ENCODE results near the gene ARHGAP24. TPM values are rescaled to one million over a fixed set of nuclear protein-coding genes. Genes with fewer than 3 reads are reported as not detected.

Gene ARHGAP24
- total and polyA plus RNA-seq, 9 donors, result 6.6 to 16.7 (median 10.0) TPM

DNA sequence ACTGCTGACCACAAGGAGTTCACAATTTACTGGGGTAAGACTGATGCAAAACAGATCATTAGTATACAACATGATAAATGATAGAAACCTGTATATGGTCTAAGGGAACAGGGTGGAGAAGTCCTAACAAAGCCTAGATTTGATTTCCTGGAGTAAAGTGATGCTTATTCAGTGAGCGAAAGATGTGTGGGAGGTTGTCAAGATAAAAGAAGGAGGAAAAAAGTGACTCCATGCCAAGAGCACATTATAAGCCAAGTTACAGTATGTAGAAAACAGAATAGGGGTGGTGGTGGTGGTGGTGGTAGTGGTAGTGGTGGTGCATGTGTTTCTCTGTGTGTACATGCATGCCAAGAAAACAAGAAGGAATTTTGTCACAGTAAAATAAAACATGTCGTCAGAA is 559.7 kb downstream of the ARHGAP24 start:
- Histone ChIP-seq H3K27me3 (no peaks in the 10 kb centered on the region), H3K27ac (no peak overlapping the region), H3K9me3 (no peaks in the 10 kb centered on the region), H3K36me3 (no peaks in the 10 kb centered on the region), H3K4me3 (no peak overlapping the region), H3K4me1 (ENCODE audit: insufficient read depth) (no peaks in the 10 kb centered on the region)
- WGBS, 3 donors, result 80 to 86% (median 83%) methylated on average over 2 of the region's 2 CpGs
- no peak for DNase-seq
- no peak for TF ChIP-seq CTCF (IDR thresholded peaks at IDR 0.05)
- TF ChIP-seq EP300 (IDR thresholded peaks at IDR 0.05), result no peak
- TF ChIP-seq POLR2A (IDR thresholded peaks at IDR 0.05), result no peak
- intact Hi-C loops (cut with DNase I), result no loop called here

DNA sequence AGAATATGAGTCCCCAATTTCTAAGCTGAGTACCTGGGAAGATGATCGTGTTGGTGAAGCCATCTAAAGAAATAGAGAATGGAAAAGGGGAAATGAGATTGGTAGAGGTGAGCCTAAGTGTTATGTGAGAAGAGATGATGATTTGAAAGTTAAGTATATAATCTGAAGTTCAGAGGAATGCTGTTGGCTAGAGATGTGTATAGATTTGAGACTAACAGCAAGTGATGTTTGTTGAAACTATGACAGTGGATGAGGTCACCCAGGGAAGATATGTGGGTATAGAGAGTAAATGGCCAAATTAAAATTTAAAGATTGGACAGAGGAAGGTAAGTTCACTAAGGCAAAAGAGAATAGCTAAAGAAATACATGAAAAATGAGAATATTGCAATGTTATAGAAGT is 560.7 kb downstream of the ARHGAP24 start:
- H3K4me3 ChIP-seq, result no peak overlapping the region
- H3K27ac ChIP-seq, result no peak overlapping the region
- no peaks in the 10 kb centered on the region for H3K36me3 ChIP-seq
- WGBS, 3 donors, result 91 to 100% (median 96%) methylated on average over 1 of the region's 1 CpG
- no peak for TF ChIP-seq EP300 (IDR thresholded peaks at IDR 0.05)
- no peak for TF ChIP-seq POLR2A (IDR thresholded peaks at IDR 0.05)
- no peak for TF ChIP-seq CTCF (IDR thresholded peaks at IDR 0.05)
- H3K4me1 ChIP-seq (ENCODE audit: insufficient read depth), result no peaks in the 10 kb centered on the region
- H3K27me3 ChIP-seq, result no peaks in the 10 kb centered on the region
- H3K9me3 ChIP-seq, result no peaks in the 10 kb centered on the region
- DNase-seq, result no peak
- intact Hi-C loops (cut with DNase I), result no loop called here

DNA sequence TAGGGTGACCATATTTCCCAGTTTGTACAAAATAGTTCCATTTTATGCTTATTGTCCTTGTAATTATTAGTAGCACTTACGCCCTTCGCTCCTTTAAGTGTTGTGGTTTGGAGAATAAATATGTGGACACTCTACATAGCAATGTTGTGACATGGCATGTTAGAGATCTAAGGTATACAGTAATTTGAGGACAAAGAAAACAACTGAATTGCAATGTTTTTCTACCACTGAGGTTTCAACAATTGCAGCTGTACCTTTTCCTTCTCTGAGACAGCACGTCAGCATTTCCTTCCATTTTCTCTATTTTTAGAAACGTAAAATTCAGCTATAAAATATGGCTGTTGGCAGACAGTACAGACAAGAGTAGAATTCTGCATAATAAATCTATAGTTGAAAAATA is 561.8 kb downstream of the ARHGAP24 start:
- Histone ChIP-seq H3K27ac (no peak overlapping the region), H3K27me3 (no peaks in the 10 kb centered on the region), H3K4me1 (ENCODE audit: insufficient read depth) (no peaks in the 10 kb centered on the region), H3K9me3 (no peaks in the 10 kb centered on the region), H3K4me3 (no peak overlapping the region), H3K36me3 (no peaks in the 10 kb centered on the region)
- no peak for TF ChIP-seq POLR2A (IDR thresholded peaks at IDR 0.05)
- no peak for TF ChIP-seq EP300 (IDR thresholded peaks at IDR 0.05)
- TF ChIP-seq CTCF (IDR thresholded peaks at IDR 0.05), result no peak
- intact Hi-C loops (cut with DNase I), result no loop called here
- DNase-seq, result no peak
- WGBS, 3 donors, result 76 to 82% (median 80%) methylated on average over 4 of the region's 4 CpGs

GRCh38 chr4:86038037-86038436 is 563.1 kb downstream of the ARHGAP24 start:
- 74 to 86% (median 83%) methylated on average over 1 of the region's 1 CpG for WGBS, 3 donors
- DNase-seq, result no peak
- Histone ChIP-seq H3K9me3 (no peaks in the 10 kb centered on the region), H3K4me3 (no peak overlapping the region), H3K27me3 (no peaks in the 10 kb centered on the region), H3K27ac (no peak overlapping the region), H3K4me1 (ENCODE audit: insufficient read depth) (no peaks in the 10 kb centered on the region), H3K36me3 (no peaks in the 10 kb centered on the region)
- intact Hi-C loops (cut with DNase I), result no loop called here
- TF ChIP-seq CTCF (IDR thresholded peaks at IDR 0.05) (no peak), EP300 (IDR thresholded peaks at IDR 0.05) (no peak), POLR2A (IDR thresholded peaks at IDR 0.05) (no peak)

Measured in ovary (tissue), 9 donors.